ENCODE results near the gene NFKBIB.
"Not testable (repeated sequence)": the region's sequence is repeated elsewhere in the genome, so short reads cannot be mapped to it uniquely, and the experiment has no call there.

The NFKBIB gene

GRCh38 chr19:38883286-38883685, 16.5 kb upstream of the NFKBIB start:
- no peak overlapping the region for H3K27ac ChIP-seq (ENCODE audit: low read length)
- no peaks in the 10 kb centered on the region for H3K36me3 ChIP-seq (replicated peaks; ENCODE audit: insufficient read depth, low read length)
- no peak overlapping the region for H3K4me2 ChIP-seq (ENCODE audit: low read depth, low read length)
- no peaks in the 10 kb centered on the region for H3K9me3 ChIP-seq (replicated peaks; ENCODE audit: insufficient read depth, low read length)
- H3F3A ChIP-seq (ENCODE audit: insufficient read depth, low read length): peaks cover 10% of the 10 kb centered on the region
- H3K27me3 ChIP-seq (replicated peaks; ENCODE audit: insufficient read depth, low read length): no peaks in the 10 kb centered on the region
- H3K79me2 ChIP-seq (ENCODE audit: low read length): no peaks in the 10 kb centered on the region; the same call in 1 of the 2 replicates
- TF ChIP-seq EZH2 (optimal IDR thresholded peaks at IDR 0.05; ENCODE audit: low read depth, low read length) (no peak), EZH2phosphoT487 (IDR thresholded peaks at IDR 0.05; ENCODE audit: low read length) (no peak)
- TF ChIP-seq, protein P1, sequence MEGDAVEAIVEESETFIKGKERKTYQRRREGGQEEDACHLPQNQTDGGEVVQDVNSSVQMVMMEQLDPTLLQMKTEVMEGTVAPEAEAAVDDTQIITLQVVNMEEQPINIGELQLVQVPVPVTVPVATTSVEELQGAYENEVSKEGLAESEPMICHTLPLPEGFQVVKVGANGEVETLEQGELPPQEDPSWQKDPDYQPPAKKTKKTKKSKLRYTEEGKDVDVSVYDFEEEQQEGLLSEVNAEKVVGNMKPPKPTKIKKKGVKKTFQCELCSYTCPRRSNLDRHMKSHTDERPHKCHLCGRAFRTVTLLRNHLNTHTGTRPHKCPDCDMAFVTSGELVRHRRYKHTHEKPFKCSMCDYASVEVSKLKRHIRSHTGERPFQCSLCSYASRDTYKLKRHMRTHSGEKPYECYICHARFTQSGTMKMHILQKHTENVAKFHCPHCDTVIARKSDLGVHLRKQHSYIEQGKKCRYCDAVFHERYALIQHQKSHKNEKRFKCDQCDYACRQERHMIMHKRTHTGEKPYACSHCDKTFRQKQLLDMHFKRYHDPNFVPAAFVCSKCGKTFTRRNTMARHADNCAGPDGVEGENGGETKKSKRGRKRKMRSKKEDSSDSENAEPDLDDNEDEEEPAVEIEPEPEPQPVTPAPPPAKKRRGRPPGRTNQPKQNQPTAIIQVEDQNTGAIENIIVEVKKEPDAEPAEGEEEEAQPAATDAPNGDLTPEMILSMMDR (IDR thresholded peaks at IDR 0.05; ENCODE audit: low read length): no peak
- H2AFZ ChIP-seq (ENCODE audit: low read length): no peak overlapping the region
- H3K9me2 ChIP-seq (replicated peaks; ENCODE audit: insufficient read depth, low read length): no peaks in the 10 kb centered on the region
- no peak overlapping the region for H3K4me3 ChIP-seq (ENCODE audit: low read length)
- peaks cover 12% of the 10 kb centered on the region for H3K4me1 ChIP-seq (ENCODE audit: low read length)
- no peak for DNase-seq
- H3K9ac ChIP-seq (ENCODE audit: low read length): no peak overlapping the region
- H4K20me1 ChIP-seq (ENCODE audit: insufficient read depth, low read length): no peaks in the 10 kb centered on the region

DNA sequence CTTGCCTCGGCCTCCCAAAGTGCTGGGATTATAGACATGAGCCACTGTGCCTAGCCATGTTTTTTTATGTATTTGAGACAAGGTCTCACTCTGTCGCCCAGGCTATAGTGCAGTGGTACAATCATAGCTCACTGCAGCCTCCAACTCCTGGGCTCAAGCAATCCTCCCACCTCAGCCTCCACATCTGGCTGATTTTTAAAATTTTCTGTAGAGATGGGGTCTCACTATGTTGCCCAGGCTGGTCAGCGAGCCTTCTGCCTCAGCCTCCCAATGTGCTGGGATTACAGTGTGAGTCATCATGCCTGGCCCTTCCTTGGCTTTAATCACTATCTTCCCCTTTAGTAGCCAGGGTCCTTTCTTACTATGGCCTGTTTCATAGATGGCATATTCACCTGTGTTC, 15.1 kb upstream of the NFKBIB start:
- H3K79me2 ChIP-seq (ENCODE audit: low read length); H2AFZ ChIP-seq (ENCODE audit: low read length); H3K4me1 ChIP-seq (ENCODE audit: low read length); H3F3A ChIP-seq (ENCODE audit: insufficient read depth, low read length); DNase-seq; H3K4me3 ChIP-seq (ENCODE audit: low read length); H3K9me3 ChIP-seq (replicated peaks; ENCODE audit: insufficient read depth, low read length); H3K4me2 ChIP-seq (ENCODE audit: low read depth, low read length); H3K27ac ChIP-seq (ENCODE audit: low read length); H4K20me1 ChIP-seq (ENCODE audit: insufficient read depth, low read length); H3K9me2 ChIP-seq (replicated peaks; ENCODE audit: insufficient read depth, low read length); H3K36me3 ChIP-seq (replicated peaks; ENCODE audit: insufficient read depth, low read length); H3K27me3 ChIP-seq (replicated peaks; ENCODE audit: insufficient read depth, low read length); H3K9ac ChIP-seq (ENCODE audit: low read length): not testable (repeated sequence)

DNA sequence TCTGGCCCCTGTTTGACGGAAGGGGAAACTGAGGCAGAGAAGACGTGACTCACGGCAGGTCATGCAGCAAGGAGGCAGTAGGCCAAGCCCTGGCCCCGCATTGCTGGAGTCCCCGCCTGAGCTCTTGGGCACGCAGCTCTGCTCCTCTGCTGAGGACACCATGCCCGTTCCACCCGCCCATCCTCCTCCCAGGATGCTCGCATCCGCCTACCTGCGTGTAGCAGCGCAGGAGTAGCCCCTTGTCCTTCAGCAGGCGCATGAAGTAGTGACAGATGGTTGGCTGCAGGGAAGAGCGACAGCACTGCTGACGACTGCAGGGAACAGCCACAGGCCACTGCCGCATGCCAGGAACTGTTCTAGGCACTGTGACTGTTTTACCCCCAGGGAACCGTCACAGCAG, 10.9 kb upstream of the NFKBIB start:
- DNase-seq: no peak
- H3K9me2 ChIP-seq (replicated peaks; ENCODE audit: insufficient read depth, low read length): no peaks in the 10 kb centered on the region
- H3K4me2 ChIP-seq (ENCODE audit: low read depth, low read length): no peak overlapping the region
- H2AFZ ChIP-seq (ENCODE audit: low read length): no peak overlapping the region
- no peaks in the 10 kb centered on the region for H3K27me3 ChIP-seq (replicated peaks; ENCODE audit: insufficient read depth, low read length)
- no peaks in the 10 kb centered on the region for H3K9me3 ChIP-seq (replicated peaks; ENCODE audit: insufficient read depth, low read length)
- no peak overlapping the region for H3K27ac ChIP-seq (ENCODE audit: low read length)
- H3K4me3 ChIP-seq (ENCODE audit: low read length): no peak overlapping the region
- H3K79me2 ChIP-seq (ENCODE audit: low read length): no peaks in the 10 kb centered on the region
- H3K9ac ChIP-seq (ENCODE audit: low read length): no peak overlapping the region
- no peak for TF ChIP-seq EZH2phosphoT487 (IDR thresholded peaks at IDR 0.05; ENCODE audit: low read length)
- TF ChIP-seq, protein P1 (IDR thresholded peaks at IDR 0.05; ENCODE audit: low read length): no peak
- H4K20me1 ChIP-seq (ENCODE audit: insufficient read depth, low read length): no peaks in the 10 kb centered on the region
- H3K4me1 ChIP-seq (ENCODE audit: low read length): no peaks in the 10 kb centered on the region
- H3F3A ChIP-seq (ENCODE audit: insufficient read depth, low read length): no peaks in the 10 kb centered on the region
- no peaks in the 10 kb centered on the region for H3K36me3 ChIP-seq (replicated peaks; ENCODE audit: insufficient read depth, low read length)

GRCh38 chr19:38889803-38890202, 10.0 kb upstream of the NFKBIB start:
- DNase-seq: no peak
- Histone ChIP-seq H3K9me3 (replicated peaks; ENCODE audit: insufficient read depth, low read length) (no peaks in the 10 kb centered on the region), H3K4me3 (ENCODE audit: low read length) (no peak overlapping the region), H3K79me2 (ENCODE audit: low read length) (no peaks in the 10 kb centered on the region), H3F3A (ENCODE audit: insufficient read depth, low read length) (no peaks in the 10 kb centered on the region), H3K4me2 (ENCODE audit: low read depth, low read length) (no peak overlapping the region), H3K9me2 (replicated peaks; ENCODE audit: insufficient read depth, low read length) (no peaks in the 10 kb centered on the region), H3K27me3 (replicated peaks; ENCODE audit: insufficient read depth, low read length) (no peaks in the 10 kb centered on the region), H4K20me1 (ENCODE audit: insufficient read depth, low read length) (no peaks in the 10 kb centered on the region), H2AFZ (ENCODE audit: low read length) (no peak overlapping the region), H3K4me1 (ENCODE audit: low read length) (no peaks in the 10 kb centered on the region), H3K36me3 (replicated peaks; ENCODE audit: insufficient read depth, low read length) (no peaks in the 10 kb centered on the region), H3K27ac (ENCODE audit: low read length) (no peak overlapping the region), H3K9ac (ENCODE audit: low read length) (no peak overlapping the region)
- no peak for TF ChIP-seq EZH2 (optimal IDR thresholded peaks at IDR 0.05; ENCODE audit: low read depth, low read length)
